Fibroblast of lung (primary cell): ENCODE data around the gene ZKSCAN1. TPM values are rescaled to one million over a fixed set of nuclear protein-coding genes. Genes with fewer than 3 reads are reported as not detected.
A peak's percentile ranks its signal among the peaks of the same experiment; 100 is the strongest.

ENCODE experiments used
- DNase-seq, 2 donors: peaks; one replicate each; pipeline versions ENCODE4 v3.0.0 to v3.0.0-alpha.2; 2010; ENCODE audit warnings: low read depth in 2 of 2
- H2AFZ ChIP-seq: 2 replicates; pipeline ENCODE4 v1.5.1; 2012; ENCODE audit warnings: low read length, control low read depth, inconsistent platforms
- H3K27ac ChIP-seq: 2 replicates; pipeline ENCODE4 v1.5.1; 2011; ENCODE audit warnings: low read length, control low read depth; ENCODE audit not compliant: insufficient read depth
- H3K27me3 ChIP-seq: 2 replicates; pipeline ENCODE4 v1.5.1; 2011; ENCODE audit warnings: mild to moderate bottlenecking, low read length; ENCODE audit not compliant: control insufficient read depth, insufficient read depth
- H3K36me3 ChIP-seq: 2 replicates; pipeline ENCODE4 v1.5.1; 2011; ENCODE audit warnings: low read length; ENCODE audit not compliant: control insufficient read depth, insufficient read depth
- H3K4me1 ChIP-seq: 2 replicates; pipeline ENCODE4 v1.5.1; 2011; ENCODE audit warnings: low read length; ENCODE audit not compliant: control insufficient read depth, insufficient read depth; ENCODE audit errors: extremely low read depth
- H3K4me2 ChIP-seq: 2 replicates; pipeline ENCODE4 v1.5.1; 2011; ENCODE audit warnings: low read length, control low read depth; ENCODE audit not compliant: insufficient read depth; ENCODE audit errors: extremely low read depth
- H3K4me3 ChIP-seq, 4 experiments: fragments of 200-600 bp in 1 of 4; sonication (generic) in 1 of 4; replicated peaks in 1 of 4; 2 replicates each; pipeline ENCODE4 v1.5.1; 2011 to 2016; ENCODE audit warnings: low read length in 4 of 4, low read depth in 3 of 4, mild to moderate bottlenecking in 3 of 4, control low read depth in 2 of 4, inconsistent platforms in 1 of 4, mixed read lengths in 1 of 4; ENCODE audit not compliant: insufficient read depth in 1 of 4; ENCODE audit errors: control extremely low read depth in 1 of 4
- H3K79me2 ChIP-seq: 2 replicates; pipeline ENCODE4 v1.5.1; 2012; ENCODE audit warnings: mild to moderate bottlenecking, low read length, inconsistent platforms; ENCODE audit not compliant: control insufficient read depth, insufficient read depth
- H3K9ac ChIP-seq: 2 replicates; pipeline ENCODE4 v1.5.1; 2011; ENCODE audit warnings: mild to moderate bottlenecking, low read length, control low read depth; ENCODE audit not compliant: insufficient read depth
- H3K9me3 ChIP-seq: 2 replicates; pipeline ENCODE4 v1.5.1; 2012; ENCODE audit warnings: low read depth, low read length; ENCODE audit not compliant: control insufficient read depth, insufficient read depth
- H4K20me1 ChIP-seq: 2 replicates; pipeline ENCODE4 v1.5.1; 2011; ENCODE audit warnings: low read length; ENCODE audit not compliant: control insufficient read depth, insufficient read depth; ENCODE audit errors: extremely low read depth
- EZH2 ChIP-seq: IDR thresholded peaks from 2 replicates; pipeline ENCODE4 v1.5.1; 2012; ENCODE audit warnings: low read length, control low read depth, mild to moderate bottlenecking; ENCODE audit errors: missing control alignments
- polyA plus RNA-seq, 2 donors: library from polyadenylated mRNA; depleted of rRNA in 1 of 2; stranded (reverse) in 1 of 2; unstranded in 1 of 2; fragments of >200 nt; gene quantifications; 2 replicates each; pipeline ENCODE4 v1.2.1, GENCODE V29; 2011 to 2012; ENCODE audit warnings: missing spikeins in 1 of 2
- total RNA-seq: library from RNA; depleted of rRNA; stranded (reverse); fragments of >200 nt; gene quantifications from 2 replicates; pipeline ENCODE4 v1.2.1, GENCODE V29; 2014
- TF ChIP-seq, protein P1 (sequence below), 2 donors: IDR thresholded peaks in 1 of 2; conservative IDR thresholded peaks in 1 of 2; 1 replicate in 1 of 2; 2 replicates in 1 of 2; pipeline ENCODE4 v1.5.1; 2011 to 2012; ENCODE audit warnings: low read length in 2 of 2, control low read depth in 1 of 2, inconsistent platforms in 1 of 2, low read depth in 1 of 2, mild to moderate bottlenecking in 1 of 2

Gene ZKSCAN1
- total and polyA plus RNA-seq, 2 donors (not counting 1 experiment from before 2014, with no cell fraction given), result 25.3 to 50.2 TPM

DNA sequence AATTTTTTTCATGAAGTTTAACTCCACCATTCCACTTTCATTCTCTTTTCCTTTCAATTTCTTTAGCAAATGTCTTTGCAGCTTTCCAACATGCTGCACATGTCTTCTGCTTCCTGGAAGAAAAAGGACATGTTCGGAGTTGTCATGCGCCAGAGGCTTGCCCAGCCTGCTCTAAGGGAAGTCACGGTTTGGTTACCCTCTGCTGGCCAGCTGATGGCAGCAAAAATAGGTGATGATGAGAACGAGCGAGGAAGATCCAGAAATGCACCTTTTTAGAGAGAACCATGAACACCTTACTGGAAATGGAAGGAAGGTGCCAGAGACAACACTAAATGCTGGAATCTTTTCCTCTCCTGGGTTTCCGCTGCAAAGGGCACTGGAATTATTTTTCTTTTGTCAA, 29.3 kb downstream of the ZKSCAN1 start:
- Histone ChIP-seq H3K9ac (no peak overlapping the region), H4K20me1 (no peaks in the 10 kb centered on the region), H3K36me3 (no peaks in the 10 kb centered on the region), H3K4me1 (peaks cover 2% of the 10 kb centered on the region), H3K79me2 (no peaks in the 10 kb centered on the region), H3K4me3 (no peak overlapping the region), H2AFZ (no peak overlapping the region), H3K4me2 (no peak overlapping the region), H3K9me3 (no peaks in the 10 kb centered on the region), H3K27ac (no peak overlapping the region), H3K27me3 (no peaks in the 10 kb centered on the region)
- DNase-seq, result no peak
- TF ChIP-seq EZH2, result no peak
- TF ChIP-seq, protein P1, sequence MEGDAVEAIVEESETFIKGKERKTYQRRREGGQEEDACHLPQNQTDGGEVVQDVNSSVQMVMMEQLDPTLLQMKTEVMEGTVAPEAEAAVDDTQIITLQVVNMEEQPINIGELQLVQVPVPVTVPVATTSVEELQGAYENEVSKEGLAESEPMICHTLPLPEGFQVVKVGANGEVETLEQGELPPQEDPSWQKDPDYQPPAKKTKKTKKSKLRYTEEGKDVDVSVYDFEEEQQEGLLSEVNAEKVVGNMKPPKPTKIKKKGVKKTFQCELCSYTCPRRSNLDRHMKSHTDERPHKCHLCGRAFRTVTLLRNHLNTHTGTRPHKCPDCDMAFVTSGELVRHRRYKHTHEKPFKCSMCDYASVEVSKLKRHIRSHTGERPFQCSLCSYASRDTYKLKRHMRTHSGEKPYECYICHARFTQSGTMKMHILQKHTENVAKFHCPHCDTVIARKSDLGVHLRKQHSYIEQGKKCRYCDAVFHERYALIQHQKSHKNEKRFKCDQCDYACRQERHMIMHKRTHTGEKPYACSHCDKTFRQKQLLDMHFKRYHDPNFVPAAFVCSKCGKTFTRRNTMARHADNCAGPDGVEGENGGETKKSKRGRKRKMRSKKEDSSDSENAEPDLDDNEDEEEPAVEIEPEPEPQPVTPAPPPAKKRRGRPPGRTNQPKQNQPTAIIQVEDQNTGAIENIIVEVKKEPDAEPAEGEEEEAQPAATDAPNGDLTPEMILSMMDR (conservative IDR thresholded peaks at IDR 0.05 in 1 of 2, IDR thresholded peaks at IDR 0.05 in 1 of 2; ENCODE audit: low read depth in 1 of 2, low read length in 2 of 2), result no peak

DNA sequence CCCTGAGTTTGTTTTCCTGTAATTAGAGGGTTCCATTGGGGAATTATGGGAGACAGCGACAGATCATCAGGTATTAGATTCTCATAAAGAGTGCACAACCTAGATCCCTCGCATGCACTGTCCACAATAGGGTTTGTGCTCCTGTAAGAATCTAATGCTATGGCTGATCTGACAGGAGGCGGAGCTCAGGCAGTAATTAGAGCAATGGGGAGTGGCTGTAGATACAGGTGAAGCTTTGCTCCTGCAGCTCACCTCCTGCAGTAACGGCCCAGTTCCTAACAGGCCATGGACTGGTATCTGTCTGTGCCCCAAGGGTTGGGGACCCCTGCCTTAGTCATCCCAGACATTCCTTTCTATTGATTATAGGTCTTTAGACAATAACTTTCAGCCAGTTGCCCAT, 33.3 kb downstream of the ZKSCAN1 start:
- no peaks in the 10 kb centered on the region for H3K9me3 ChIP-seq
- H3K9ac ChIP-seq, result no peak overlapping the region
- no peak overlapping the region for H3K27ac ChIP-seq
- H3K79me2 ChIP-seq, result peaks cover 4% of the 10 kb centered on the region
- H2AFZ ChIP-seq, result no peak overlapping the region
- H3K36me3 ChIP-seq, result no peaks in the 10 kb centered on the region
- H4K20me1 ChIP-seq, result no peaks in the 10 kb centered on the region
- peaks cover 5% of the 10 kb centered on the region for H3K4me1 ChIP-seq
- DNase-seq, result no peak
- H3K4me3 ChIP-seq, result no peak overlapping the region
- no peak overlapping the region for H3K4me2 ChIP-seq
- no peaks in the 10 kb centered on the region for H3K27me3 ChIP-seq
- TF ChIP-seq, protein P1 (conservative IDR thresholded peaks at IDR 0.05 in 1 of 2, IDR thresholded peaks at IDR 0.05 in 1 of 2; ENCODE audit: low read depth in 1 of 2, low read length in 2 of 2), result no peak
- TF ChIP-seq EZH2, result no peak

DNA sequence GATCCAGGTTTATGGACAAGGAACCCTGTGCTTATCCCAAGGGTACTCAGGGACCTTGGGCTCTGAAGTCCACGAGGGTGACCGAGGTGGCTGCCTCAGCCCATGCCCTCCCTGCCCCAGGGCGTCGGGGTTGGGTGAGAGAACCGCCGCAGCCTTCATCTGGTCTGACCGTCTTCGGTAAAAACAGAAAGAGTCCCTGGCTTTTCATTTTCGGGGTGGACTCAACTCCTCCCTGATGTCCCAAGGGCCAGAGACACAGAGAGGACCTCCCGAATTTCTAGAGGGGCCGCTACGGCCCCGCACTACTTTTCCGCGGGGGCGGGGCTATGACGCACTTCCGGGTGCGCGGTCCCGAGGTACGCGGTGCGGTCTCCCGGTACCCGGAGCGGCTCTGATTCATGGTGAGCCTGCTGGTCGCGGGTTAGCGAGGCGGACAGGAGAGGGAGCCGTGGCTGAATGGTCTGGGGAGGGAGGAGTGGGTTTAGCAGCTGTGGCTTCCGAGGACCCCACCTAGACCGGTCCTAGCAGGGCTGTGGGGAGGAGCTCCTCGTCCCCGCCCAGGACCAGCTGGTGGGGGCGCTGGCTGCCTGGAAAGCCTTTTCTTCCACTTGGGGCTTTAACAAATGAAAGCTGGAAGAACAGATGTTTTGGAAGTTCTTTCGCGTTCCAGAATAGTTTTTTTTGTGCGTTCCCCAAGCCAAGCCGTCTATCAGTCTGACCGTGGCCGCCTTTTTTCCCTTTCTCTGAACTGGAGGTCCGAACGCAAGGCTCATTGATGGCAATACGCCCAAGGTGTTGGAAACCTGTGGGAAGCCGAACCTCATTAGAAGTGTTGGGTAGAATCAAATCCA, 34.3 kb downstream of the ZKSCAN1 start, which contains the start of gene ZSCAN21:
Gene ZSCAN21 (plus strand): TSS at position 334 of the 851 bp plus-strand sequence. CDS start 7,233 bp downstream, outside the sequence.
- Histone ChIP-seq H3K4me1 (peaks cover 5% of the 10 kb centered on the region), H3K4me2 (peak within 1 kb of the TSS; percentile 84), H3K9me3 (no peaks in the 10 kb centered on the region), H3K79me2 (peaks cover 4% of the 10 kb centered on the region), H3K27me3 (no peaks in the 10 kb centered on the region), H2AFZ (peak within 1 kb of the TSS; percentile 94), H3K4me3 (peak within 1 kb of the TSS; percentile 74 to 99 (median 77)), H3K9ac (peak within 1 kb of the TSS; percentile 90), H3K27ac (peak within 1 kb of the TSS; percentile 91), H3K36me3 (no peaks in the 10 kb centered on the region), H4K20me1 (no peaks in the 10 kb centered on the region)
- peak; percentile 83 to 84 for DNase-seq
- TF ChIP-seq EZH2, result no peak
- TF ChIP-seq, protein P1 (conservative IDR thresholded peaks at IDR 0.05 in 1 of 2, IDR thresholded peaks at IDR 0.05 in 1 of 2; ENCODE audit: low read depth in 1 of 2, low read length in 2 of 2), result peak in 1 of 2 donors; percentile 21
